B cell (primary cell): ENCODE data around the gene KIR2DL3. TPM values are rescaled to one million over a fixed set of nuclear protein-coding genes. Genes with fewer than 3 reads are reported as not detected.

Source experiments
- ATAC-seq: fragments of 200-7000 bp; cut with Tn5 transposase; one replicate; pipeline ENCODE4 v1.10.0; 2021; ENCODE audit warnings: low read depth, mild to moderate bottlenecking, moderate number of reproducible peaks, moderate library complexity
- CTCF ChIA-PET: fragments of 350-600 bp; sonication (Branson Sonifier 250); formaldehyde crosslinking; loops from one replicate; lab custom pipeline; 2021; ENCODE audit warnings: antibody characterized with exemption, inconsistent platforms; lab: Charles Lee
- POLR2A ChIA-PET: fragments of 350-600 bp; sonication (Branson Sonifier 250); formaldehyde crosslinking; loops from one replicate; lab custom pipeline; 2021; ENCODE audit warnings: antibody characterized with exemption; lab: Charles Lee
- DNase-seq: peaks from one replicate; pipeline ENCODE4 v3.0.0; 2013
- H2AFZ ChIP-seq: 2 replicates; pipeline ENCODE4 v1.6.1; 2012; ENCODE audit warnings: mild to moderate bottlenecking, low read depth, low read length; ENCODE audit not compliant: insufficient read depth, poor library complexity, severe bottlenecking
- H3K27ac ChIP-seq, 2 donors: 1 replicate in 1 of 2; 2 replicates in 1 of 2; pipeline ENCODE4 v1.5.1; 2012 to 2013; ENCODE audit warnings: low read length in 2 of 2, mild to moderate bottlenecking in 2 of 2, moderate library complexity in 1 of 2
- H3K27me3 ChIP-seq, 4 experiments: fragments of 200-600 bp in 1 of 4; sonication (generic) in 1 of 4; replicated peaks in 1 of 4; 1 replicate in 2 of 4; 2 replicates in 2 of 4; pipeline versions ENCODE4 v1.6.1 to v1.7.0; 2013 to 2016; ENCODE audit warnings: low read length in 3 of 4, mild to moderate bottlenecking in 2 of 4, mixed read lengths in 1 of 4, moderate library complexity in 1 of 4; ENCODE audit not compliant: insufficient read depth in 4 of 4, control insufficient read depth in 3 of 4; ENCODE audit errors: control extremely low read depth in 1 of 4
- H3K36me3 ChIP-seq, 2 experiments: replicated peaks in 1 of 2; 1 replicate in 1 of 2; 2 replicates in 1 of 2; pipeline versions ENCODE4 v1.6.1 to v1.7.1; 2013; ENCODE audit warnings: low read length in 1 of 2; ENCODE audit not compliant: insufficient read depth in 2 of 2, control insufficient read depth in 1 of 2; ENCODE audit errors: control extremely low read depth in 1 of 2, extremely low read depth in 1 of 2
- H3K4me1 ChIP-seq, 2 donors: fragments of 200-600 bp in 1 of 2; sonication (generic) in 1 of 2; 1 replicate in 1 of 2; 2 replicates in 1 of 2; pipeline versions ENCODE4 v1.5.1 to v1.6.1; 2013 to 2017; ENCODE audit warnings: low read length in 2 of 2; ENCODE audit not compliant: control insufficient read depth in 2 of 2, insufficient read depth in 2 of 2
- H3K4me2 ChIP-seq: replicated peaks from 2 replicates; pipeline ENCODE3; 2012; ENCODE audit warnings: mild to moderate bottlenecking, low read depth, low read length; ENCODE audit not compliant: poor library complexity, severe bottlenecking
- H3K4me3 ChIP-seq, 5 experiments: fragments of 200-600 bp in 1 of 5; sonication (generic) in 1 of 5; 1 replicate in 3 of 5; 2 replicates in 2 of 5; pipeline versions ENCODE4 v1.5.1 to v1.7.0; 2011 to 2016; ENCODE audit warnings: low read length in 4 of 5, mild to moderate bottlenecking in 4 of 5, low read depth in 2 of 5, control low read depth in 1 of 5, moderate library complexity in 1 of 5; ENCODE audit not compliant: insufficient read depth in 1 of 5; ENCODE audit errors: control extremely low read depth in 1 of 5, extremely low read depth in 1 of 5
- H3K79me2 ChIP-seq: fragments of 200-600 bp; sonication (generic); one replicate; pipeline ENCODE4 v1.6.0; 2016; ENCODE audit warnings: low read length; ENCODE audit not compliant: control insufficient read depth, insufficient read depth
- H3K9ac ChIP-seq: fragments of 200-600 bp; sonication (generic); 2 replicates; pipeline ENCODE4 v1.6.1; 2017; ENCODE audit warnings: mild to moderate bottlenecking, low read length, moderate library complexity
- H3K9me3 ChIP-seq, 3 donors: one replicate each; pipeline versions ENCODE4 v1.6.1 to v1.7.1; 2013; ENCODE audit warnings: low read length in 2 of 3; ENCODE audit not compliant: control insufficient read depth in 2 of 3, insufficient read depth in 1 of 3; ENCODE audit errors: control extremely low read depth in 1 of 3
- H4K20me1 ChIP-seq: 2 replicates; pipeline ENCODE4 v1.6.0; 2012; ENCODE audit warnings: mild to moderate bottlenecking, low read length; ENCODE audit not compliant: insufficient read depth, control insufficient read depth, poor library complexity, severe bottlenecking
- H3K27ac Mint-ChIP-seq: one replicate; pipeline ENCODE4 v1.8.0; 2021; ENCODE audit warnings: mixed read lengths
- H3K27me3 Mint-ChIP-seq: one replicate; pipeline ENCODE4 v1.8.0; 2021; ENCODE audit warnings: mixed read lengths
- H3K4me1 Mint-ChIP-seq: one replicate; pipeline ENCODE4 v1.8.0; 2021; ENCODE audit warnings: mixed read lengths
- H3K4me3 Mint-ChIP-seq: one replicate; pipeline ENCODE4 v1.8.0; 2021; ENCODE audit warnings: mixed read lengths
- H3K9me3 Mint-ChIP-seq: one replicate; pipeline ENCODE4 v1.8.0; 2022; ENCODE audit warnings: mixed read lengths; ENCODE audit not compliant: insufficient read depth
- CTCF ChIP-seq: fragments of 200-600 bp; IDR thresholded peaks from one replicate; pipeline ENCODE4 v1.8.0; 2022; ENCODE audit warnings: antibody characterized with exemption, mild to moderate bottlenecking
- EZH2 ChIP-seq: IDR thresholded peaks from 2 replicates; pipeline ENCODE4 v1.6.1; 2012; ENCODE audit warnings: borderline replicate concordance, low read depth, mild to moderate bottlenecking, moderate library complexity, low read length; ENCODE audit not compliant: insufficient read depth, poor library complexity, severe bottlenecking
- WGBS: methylation state at CpG from one replicate; pipeline ENCODE4 v1.1.5; 2013; ENCODE audit warnings: missing lambda C conversion rate; ENCODE audit not compliant: insufficient coverage; 5-methylcytosine and 5-hydroxymethylcytosine counted together
- intact Hi-C: fragments of 100-400 bp; cut with micrococcal nuclease; formaldehyde crosslinking; loops from one replicate; pipeline ENCODE4 v1.10.0; 2022
- polyA plus RNA-seq: library from polyadenylated mRNA; depleted of rRNA; stranded (reverse); fragments of >200 nt; gene quantifications from 2 replicates; pipeline ENCODE4 v1.2.3, GENCODE V29; 2012
- total RNA-seq, 2 donors: library from RNA; stranded (reverse); fragments of 120-200 nt in 1 of 2; gene quantifications; 1 replicate in 1 of 2; 2 replicates in 1 of 2; pipeline versions ENCODE4 v1.2.3 to v1.2.4, GENCODE V29; 2013 to 2022

KIR2DL3 gene
- total and polyA plus RNA-seq, 2 donors (not counting 1 experiment from before 2014, with no cell fraction given): not detected

- no peaks in the 10 kb centered on the region for H3K27me3 ChIP-seq
- H3K27ac Mint-ChIP-seq: no peak overlapping the region
- peaks cover 12% of the 10 kb centered on the region for H3K4me1 Mint-ChIP-seq
- H4K20me1 ChIP-seq: no peaks in the 10 kb centered on the region
- TF ChIP-seq EZH2 (no peak), CTCF (no peak)
- H3K27me3 Mint-ChIP-seq: peaks cover 18% of the 10 kb centered on the region
- no peak overlapping the region for H3K4me2 ChIP-seq
- no peaks in the 10 kb centered on the region for H3K9me3 Mint-ChIP-seq
- peaks cover 3 to 5% of the 10 kb centered on the region in 2 donors for H3K4me1 ChIP-seq
- no peak overlapping the region for H2AFZ ChIP-seq
- ChIA-PET CTCF (interaction anchor here (0.6 kb wide), 1 partner anchor 732 kb away, joined by 3 read pairs; no protein-coding TSS in a partner anchor), POLR2A (no interaction called here)
- H3K36me3 ChIP-seq: no peaks in the 10 kb centered on the region
- H3K4me3 ChIP-seq: no peak overlapping the region
- no peaks in the 10 kb centered on the region for H3K79me2 ChIP-seq
- H3K4me3 Mint-ChIP-seq: no peak overlapping the region
- H3K9me3 ChIP-seq: no peaks in the 10 kb centered on the region
- H3K9ac ChIP-seq: no peak overlapping the region
- DNase-seq (no peak), ATAC-seq (no peak)
- H3K27ac ChIP-seq: no peak overlapping the region
- intact Hi-C loops: no loop called here
- 84% methylated on average over 4 of the region's 5 CpGs for WGBS
These were observed 52.4 kb downstream of the KIR2DL3 start for GRCh38 chr19:54790711-54791110.

DNA sequence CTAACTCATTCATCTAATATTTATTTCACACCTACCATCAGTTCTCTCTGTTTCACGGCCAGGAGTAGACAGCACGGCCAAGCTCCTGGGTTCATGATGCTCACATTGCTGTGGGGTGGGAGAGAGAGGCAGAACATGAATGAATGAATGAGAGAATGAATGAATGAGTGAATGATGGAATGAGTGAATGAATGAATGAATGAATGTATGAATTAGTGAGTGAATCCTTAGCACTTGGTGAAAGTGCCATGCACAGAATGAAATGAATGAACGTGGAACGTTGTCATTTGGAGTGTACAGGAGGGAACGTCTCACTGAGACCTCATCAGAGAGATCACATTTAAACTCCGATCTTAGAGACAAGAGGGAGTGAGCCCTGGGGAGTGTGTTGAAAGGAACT is 53.2 kb downstream of the KIR2DL3 start:
- H4K20me1 ChIP-seq: no peaks in the 10 kb centered on the region
- H3K9me3 Mint-ChIP-seq: no peaks in the 10 kb centered on the region
- DNase-seq: no peak
- H3K27me3 ChIP-seq: no peaks in the 10 kb centered on the region
- ChIA-PET POLR2A (no interaction called here), CTCF (no interaction called here)
- H3K4me3 ChIP-seq: no peak overlapping the region
- H3K79me2 ChIP-seq: no peaks in the 10 kb centered on the region
- H3K36me3 ChIP-seq: no peaks in the 10 kb centered on the region
- H3K27ac Mint-ChIP-seq: no peak overlapping the region
- H3K4me2 ChIP-seq: no peak overlapping the region
- peaks cover 15% of the 10 kb centered on the region for H3K4me1 Mint-ChIP-seq
- H3K9me3 ChIP-seq: no peaks in the 10 kb centered on the region
- no peak overlapping the region for H2AFZ ChIP-seq
- TF ChIP-seq CTCF: no peak
- no peak for TF ChIP-seq EZH2
- WGBS: 97% methylated on average over 5 of the region's 6 CpGs
- no peak overlapping the region for H3K4me3 Mint-ChIP-seq
- no peak for ATAC-seq
- H3K27me3 Mint-ChIP-seq: peaks cover 12% of the 10 kb centered on the region
- intact Hi-C loops: no loop called here
- H3K9ac ChIP-seq: no peak overlapping the region
- peaks cover 3 to 5% of the 10 kb centered on the region in 2 donors for H3K4me1 ChIP-seq
- H3K27ac ChIP-seq: no peak overlapping the region
